HG03103 (cell line): ENCODE data around the gene LGALS7.
"Not testable (repeated sequence)": the region's sequence is repeated elsewhere in the genome, so short reads cannot be mapped to it uniquely, and the experiment has no call there.

Experiments used
- ATAC-seq: cut with Tn5 transposase; IDR thresholded peaks from one replicate; pipeline ENCODE4 v1.9.1; 2021; ENCODE audit warnings: low read depth; ENCODE audit not compliant: unreplicated experiment

Gene LGALS7

DNA sequence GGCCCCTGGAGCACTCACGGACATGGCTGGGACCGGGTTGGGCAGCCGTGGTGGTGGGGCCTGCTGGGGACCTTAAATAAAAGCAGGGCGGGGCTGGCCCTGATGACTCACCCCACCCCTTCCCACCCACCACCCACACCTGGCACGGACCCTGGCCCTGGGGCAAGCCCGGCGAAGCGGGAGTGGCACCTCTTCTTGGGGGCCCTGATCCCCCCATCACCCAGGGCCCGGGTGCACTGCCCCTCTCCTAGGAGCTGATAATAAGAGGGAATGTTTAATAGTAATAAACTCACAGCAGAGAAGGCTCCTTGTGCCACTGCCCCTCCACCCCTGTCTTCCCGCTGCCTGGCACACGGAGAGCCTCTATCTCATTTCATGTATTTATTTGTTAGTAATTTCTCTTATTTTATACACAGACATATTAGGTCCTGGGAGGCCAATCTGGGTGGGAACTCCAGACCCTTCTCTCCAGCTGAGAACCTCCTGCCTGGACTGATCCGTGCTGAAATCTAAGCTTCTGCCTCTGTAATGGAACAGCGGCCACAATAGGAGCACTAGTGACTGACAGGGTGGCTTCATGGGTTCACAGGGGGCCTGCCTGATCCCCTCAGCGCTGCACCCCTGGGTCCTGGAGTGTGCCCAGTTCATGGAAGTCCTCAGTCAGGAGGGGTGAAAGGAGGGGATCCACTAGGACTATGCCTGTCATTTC lies at the start of gene LGALS7:
Gene LGALS7, minus strand, starts transcription at position 49 of the 709 bp plus-strand sequence. Its CDS starts 25 bp downstream, at position 24.
- ATAC-seq: no peak

- ATAC-seq: not testable (repeated sequence)
These were observed 48.0 kb upstream of the LGALS7 start for GRCh38 chr19:38821230-38821825.

GRCh38 chr19:38819231-38819920 lies 46.1 kb upstream of the LGALS7 start:
- ATAC-seq: no peak

- no peak for ATAC-seq
These were observed 43.8 kb upstream of the LGALS7 start for GRCh38 chr19:38817081-38817480.

DNA sequence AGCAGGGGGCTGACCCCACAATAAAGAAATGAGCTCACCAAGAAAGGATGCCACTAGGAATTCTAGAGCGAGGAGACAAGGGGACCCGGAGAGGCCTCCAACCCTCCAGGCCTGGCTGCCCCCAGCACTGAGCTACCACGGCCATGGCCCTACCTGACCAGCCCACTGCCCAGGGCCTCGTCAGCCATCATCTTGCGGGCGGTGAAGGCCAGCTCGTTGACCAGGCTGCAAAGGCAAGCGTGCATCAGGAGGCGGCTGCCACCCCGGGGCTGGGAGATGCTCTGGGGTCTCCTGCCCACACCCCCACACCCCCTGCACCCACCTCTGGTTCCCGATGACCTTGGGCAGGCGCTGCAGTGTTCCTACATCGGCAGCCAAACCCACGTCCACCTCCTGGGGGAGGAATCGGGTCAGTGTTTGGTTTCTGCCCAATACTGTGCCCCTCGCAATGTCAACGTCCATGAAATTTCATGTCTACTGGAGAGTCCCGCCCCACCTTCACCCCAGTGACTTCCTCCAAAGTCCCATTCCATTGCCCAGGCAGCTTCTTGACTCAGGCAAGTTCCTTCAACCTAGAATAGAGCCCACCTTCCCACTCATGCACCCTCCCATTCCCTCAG lies 42.9 kb upstream of the LGALS7 start:
- ATAC-seq: no peak

DNA sequence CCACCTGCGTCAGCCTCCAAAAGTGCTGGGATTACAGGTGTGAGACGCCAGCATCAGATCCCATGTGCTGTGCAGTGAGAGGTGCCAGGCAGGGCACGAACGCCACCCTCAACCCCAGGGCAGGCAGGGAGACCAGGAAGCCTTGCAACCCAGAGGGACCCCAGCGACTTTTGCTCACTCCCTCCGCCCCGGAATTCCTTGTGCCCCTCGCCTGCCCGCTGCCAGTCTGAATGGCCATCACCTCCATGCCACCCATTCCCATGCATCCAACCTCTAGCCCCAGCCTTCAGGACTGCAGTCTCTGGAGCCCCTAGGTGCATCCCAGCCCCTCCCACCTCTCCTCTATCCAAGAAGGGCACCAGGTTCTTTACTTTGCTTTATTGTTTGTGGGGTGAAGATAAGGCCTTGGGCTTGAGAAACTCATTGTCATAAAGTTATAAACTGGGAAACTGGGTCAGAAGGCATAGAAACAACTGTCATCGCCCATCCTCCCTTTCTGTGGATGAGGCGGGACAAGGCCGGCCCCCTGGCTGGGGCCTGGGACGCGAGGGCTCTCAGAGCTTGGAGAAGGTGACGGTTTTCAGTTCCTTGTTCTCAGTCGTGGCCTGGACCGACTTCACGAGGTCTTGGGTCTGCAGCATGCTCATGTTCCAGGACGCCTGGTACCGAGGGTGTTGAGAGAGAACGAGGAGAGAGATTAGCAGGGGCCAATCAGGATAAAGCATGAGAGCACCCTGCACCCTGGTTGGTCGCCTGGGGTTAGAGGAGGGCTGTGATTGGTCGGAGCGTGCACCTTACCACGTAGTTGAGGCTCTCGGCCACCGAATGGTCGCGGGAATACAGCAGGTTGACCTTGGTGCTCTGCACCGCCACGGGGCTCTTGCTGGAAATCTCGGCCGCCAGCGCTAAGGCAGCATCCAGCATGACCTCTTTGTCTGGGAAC lies 42.0 kb upstream of the LGALS7 start:
- ATAC-seq: no peak

DNA sequence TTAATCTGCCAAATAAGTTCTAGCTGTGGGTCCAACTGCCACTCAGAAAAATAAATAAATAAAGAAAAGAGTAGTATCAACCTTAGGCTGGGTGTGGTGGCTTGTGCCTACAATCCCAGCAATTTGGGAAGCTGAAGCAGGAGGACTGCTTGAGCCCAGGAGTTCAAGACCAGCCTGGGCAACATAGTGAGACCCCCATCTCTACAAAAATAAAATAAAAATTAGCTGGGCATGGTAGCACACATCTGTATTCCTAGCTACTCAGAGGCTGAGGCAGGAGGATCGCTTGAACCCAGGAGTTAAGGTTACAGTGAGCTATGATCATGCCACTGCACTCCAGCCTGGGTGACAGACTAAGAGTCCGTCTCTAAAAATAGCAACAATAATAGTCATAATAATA lies 40.6 kb upstream of the LGALS7 start:
- ATAC-seq: not testable (repeated sequence)

- ATAC-seq: no peak
These were observed 40.0 kb upstream of the LGALS7 start for GRCh38 chr19:38813323-38813722.

- no peak for ATAC-seq
These were observed 39.6 kb upstream of the LGALS7 start, which contains the start of gene LGALS4 for GRCh38 chr19:38812841-38813320. LGALS4 (minus strand) TSS chr19:38812945; CDS start chr19:38812886, 59 bp downstream.

DNA sequence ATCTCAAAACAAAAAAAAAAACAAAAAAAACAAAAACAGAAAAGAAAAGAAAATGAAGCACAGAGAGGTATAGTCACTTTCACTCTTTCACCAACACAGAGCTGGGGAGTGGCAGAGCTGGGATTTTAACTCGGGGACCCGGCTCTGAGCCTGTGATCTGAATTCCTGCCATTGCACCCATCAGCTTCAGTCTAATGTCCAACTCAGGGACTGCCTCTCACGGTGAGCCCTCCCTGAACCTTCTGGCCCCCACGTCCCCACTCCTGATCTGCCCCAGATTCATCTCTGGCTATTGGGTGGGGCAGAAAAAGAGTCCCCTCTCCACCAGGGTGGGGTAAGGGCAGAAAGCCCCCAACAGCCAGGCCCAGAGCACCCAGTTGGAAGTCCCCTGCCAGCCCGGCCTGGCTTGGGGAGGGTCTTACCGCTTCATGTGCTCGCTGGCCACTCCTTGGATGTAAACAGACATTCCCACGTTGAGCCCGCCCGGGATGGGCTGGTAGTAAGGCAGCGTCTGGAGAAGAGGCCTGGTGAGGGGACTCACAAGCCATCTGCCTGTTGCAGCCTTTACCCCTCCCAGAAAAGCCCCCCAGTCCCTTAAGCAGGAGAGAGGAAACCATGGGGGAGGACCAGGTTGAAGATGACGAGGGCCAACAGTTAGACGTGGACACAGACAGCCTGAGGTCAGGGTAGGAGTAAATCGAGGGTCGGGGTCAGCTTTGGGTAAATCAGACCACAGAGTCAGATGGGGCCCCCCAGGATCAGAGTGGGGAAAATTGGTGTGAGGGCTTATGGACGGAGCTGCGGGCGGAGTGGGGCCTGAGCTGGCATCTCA lies 38.9 kb upstream of the LGALS7 start:
- ATAC-seq: no peak

DNA sequence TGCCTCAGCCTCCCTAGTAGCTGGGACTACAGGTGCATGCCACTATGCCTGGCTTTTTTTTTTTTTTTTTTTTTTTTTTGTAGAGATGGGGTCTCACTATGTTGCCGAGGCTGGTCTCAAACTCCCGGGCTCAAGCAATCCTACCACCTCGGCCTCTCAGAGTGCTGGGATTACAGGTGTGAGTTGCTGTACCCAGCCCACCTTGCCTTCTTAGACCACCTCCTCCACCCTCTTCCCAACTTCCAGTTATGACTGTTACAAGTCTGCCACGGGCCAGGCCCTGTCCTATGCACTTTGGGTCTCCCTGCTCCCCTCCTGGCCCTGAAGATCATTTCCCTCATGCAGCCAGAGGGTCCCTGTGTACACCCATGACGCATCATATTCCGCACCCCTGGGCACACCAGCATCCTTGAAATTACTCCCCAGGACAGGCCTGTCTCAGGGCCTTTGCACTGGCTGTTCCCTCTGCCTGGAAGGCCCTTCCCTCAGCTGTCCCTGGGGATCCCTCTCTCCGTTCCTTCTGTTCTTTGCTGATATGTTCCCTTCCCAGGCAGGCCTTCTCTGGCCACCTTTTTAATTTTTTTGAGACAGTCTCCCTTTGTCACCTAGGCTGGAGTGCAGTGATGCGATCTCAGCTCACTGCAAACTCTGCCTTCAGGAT lies 36.4 kb upstream of the LGALS7 start:
- no peak for ATAC-seq

GRCh38 chr19:38808741-38809140 lies 35.4 kb upstream of the LGALS7 start:
- no peak for ATAC-seq

GRCh38 chr19:38807374-38808098 lies 34.2 kb upstream of the LGALS7 start:
- not testable (repeated sequence) for ATAC-seq

DNA sequence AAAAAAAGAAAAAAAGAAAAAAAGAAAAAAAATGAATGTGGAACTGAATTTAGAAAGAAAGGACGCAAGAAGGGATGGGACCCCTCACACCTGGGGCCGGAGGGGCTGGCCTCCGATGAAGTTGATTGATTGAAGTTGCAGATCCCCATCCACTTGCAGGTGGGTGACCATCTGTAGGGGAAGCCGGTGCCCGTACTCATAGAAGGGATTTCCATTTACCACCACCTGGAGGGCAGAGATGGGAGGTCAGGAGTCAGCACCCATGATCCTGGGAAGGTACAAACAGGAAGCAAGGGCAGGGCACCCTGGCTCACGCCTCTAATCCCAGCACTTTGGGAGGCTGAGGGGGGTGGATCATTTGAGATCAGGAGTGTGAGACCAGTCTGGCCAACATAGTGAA lies 33.1 kb upstream of the LGALS7 start:
- no peak for ATAC-seq

- no peak for ATAC-seq
These were observed 31.9 kb upstream of the LGALS7 start for GRCh38 chr19:38805180-38805579.

GRCh38 chr19:38803543-38803942 lies 30.2 kb upstream of the LGALS7 start:
- no peak for ATAC-seq

GRCh38 chr19:38801359-38802095 lies 28.2 kb upstream of the LGALS7 start:
- ATAC-seq: no peak
